SH-SY5Y (cell line): ENCODE data around the gene CSTPP1.

Experiments used
- GATA2 ChIP-seq: IDR thresholded peaks from 2 replicates; pipeline ENCODE4 v1.6.1; 2011; ENCODE audit warnings: mild to moderate bottlenecking, low read depth, low read length
- GATA3 ChIP-seq: IDR thresholded peaks from 2 replicates; pipeline ENCODE4 v1.6.1; 2011; ENCODE audit warnings: low read depth, mild to moderate bottlenecking, low read length, moderate library complexity

- TF ChIP-seq GATA3 (0 out of 2 replicates have a peak, but pooled peaks have one; percentile 23), GATA2 (peak; percentile 58; the same call in 1 of the 2 replicates)
These were observed 188.1 kb downstream of the CSTPP1 start for GRCh38 chr11:47124675-47125074.
